ENCODE data around the gene VSTM2A.
"Not testable (repeated sequence)": the region's sequence is repeated elsewhere in the genome, so short reads cannot be mapped to it uniquely, and the experiment has no call there.

The VSTM2A gene, protein sequence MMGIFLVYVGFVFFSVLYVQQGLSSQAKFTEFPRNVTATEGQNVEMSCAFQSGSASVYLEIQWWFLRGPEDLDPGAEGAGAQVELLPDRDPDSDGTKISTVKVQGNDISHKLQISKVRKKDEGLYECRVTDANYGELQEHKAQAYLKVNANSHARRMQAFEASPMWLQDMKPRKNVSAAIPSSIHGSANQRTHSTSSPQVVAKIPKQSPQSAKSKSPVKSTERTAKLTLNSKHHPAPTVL

DNA sequence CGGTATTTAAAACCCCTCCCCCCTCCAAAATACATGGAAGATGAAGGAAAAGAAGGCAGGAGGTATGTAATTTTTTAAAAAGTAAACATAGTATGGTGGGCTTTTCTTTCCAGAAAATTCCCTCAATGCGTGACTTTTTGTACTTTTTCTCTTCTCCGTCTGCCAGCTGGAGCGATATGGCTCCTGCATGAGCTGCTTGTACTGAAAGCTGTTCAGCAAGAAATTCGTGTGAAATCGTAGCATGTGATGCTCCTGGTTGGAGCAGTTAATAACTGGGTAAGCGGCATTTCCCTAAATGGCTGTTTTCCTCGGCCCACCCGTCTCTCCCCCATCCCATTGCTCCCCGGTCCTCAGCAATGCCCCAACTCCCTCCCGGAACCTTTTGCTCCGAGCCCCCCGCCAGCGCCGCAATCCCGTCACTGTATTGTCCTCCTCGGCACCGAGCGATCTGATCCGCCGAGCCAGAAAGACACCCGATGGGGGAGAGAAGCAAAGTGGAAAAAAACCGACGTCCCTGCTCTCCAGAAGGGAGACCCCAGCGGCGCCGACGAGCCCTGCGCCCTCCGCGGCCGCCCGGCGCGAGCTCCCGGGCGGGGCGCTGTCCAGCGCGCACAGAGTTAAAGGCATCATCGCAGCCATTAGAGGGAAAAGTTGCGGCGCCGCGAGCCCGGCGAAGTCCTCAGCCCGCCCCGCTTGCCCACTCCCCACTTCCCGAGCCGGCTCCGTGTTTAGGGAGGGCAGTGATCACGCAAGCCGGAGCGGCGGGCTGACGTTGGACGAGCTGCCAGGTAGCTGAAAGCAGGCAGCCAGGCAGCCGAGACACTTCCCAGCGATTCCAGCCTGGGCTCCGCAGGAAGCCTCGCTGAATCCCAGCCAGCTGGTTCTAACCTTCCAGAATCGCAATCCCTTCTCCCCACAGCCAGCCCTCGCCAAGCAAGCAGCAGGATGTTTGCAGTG is at the start of gene VSTM2A:
Gene VSTM2A (plus strand): TSS at position 707 of the 957 bp plus-strand sequence. CDS start 356 bp downstream, outside the sequence.
- no peak for DNase-seq

DNA sequence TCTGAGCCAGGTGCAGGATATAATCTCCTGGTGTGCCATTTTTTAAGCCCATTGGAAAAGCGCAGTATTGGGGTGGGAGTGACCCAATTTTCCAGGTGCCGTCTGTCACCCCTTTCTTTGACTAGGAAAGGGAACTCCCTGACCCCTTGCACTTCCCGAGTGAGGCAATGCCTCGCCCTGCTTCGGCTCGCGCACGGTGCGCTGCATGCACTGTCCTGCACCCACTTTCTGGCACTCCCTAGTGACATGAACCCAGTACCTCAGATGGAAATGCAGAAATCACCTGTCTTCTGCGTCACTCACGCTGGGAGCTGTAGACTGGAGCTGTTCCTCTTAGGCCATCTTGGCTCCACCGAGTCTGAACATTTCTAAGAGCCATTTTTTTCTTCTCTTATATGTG is 37.6 kb upstream of the VSTM2A start:
- not testable (repeated sequence) for DNase-seq

DNA sequence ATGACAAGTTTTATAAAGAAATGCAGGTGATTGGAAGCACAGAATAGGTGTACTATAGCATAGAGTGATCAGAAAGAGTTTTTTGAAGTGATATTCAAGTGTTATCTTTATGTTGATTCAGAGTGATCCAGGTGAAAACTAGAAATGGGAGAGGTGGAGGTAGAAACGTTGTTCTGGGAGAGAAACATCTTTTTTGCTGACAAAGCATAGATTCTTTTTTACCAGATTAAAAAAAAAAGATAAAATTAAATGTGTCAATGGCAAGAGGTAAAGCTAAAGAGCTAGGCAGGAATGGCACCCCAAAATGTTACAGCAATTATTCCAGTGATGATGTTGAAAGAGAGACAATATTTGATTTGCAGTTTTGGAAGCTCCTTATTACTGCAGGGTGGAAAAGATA is 12.6 kb upstream of the VSTM2A start:
- DNase-seq = no peak

DNA sequence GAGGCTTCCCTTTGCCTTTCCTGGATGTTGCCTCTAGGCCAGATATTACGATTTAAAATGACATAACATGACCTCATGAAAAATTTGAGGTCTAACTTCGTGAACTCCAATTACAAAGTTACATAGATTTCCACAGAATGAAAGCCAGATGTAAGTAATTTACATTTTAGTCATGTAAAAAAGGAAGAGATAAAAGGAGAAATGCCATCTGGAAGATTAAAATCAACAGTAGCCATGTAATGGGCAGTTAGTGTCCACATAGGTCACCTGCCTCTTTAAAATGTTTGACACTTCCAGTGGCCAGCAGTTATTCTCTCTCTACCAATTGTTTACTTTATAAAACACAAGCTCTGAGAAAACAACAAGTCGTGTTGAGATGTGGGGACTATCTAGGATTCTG is 4.1 kb upstream of the VSTM2A start:
- DNase-seq = no peak

DNA sequence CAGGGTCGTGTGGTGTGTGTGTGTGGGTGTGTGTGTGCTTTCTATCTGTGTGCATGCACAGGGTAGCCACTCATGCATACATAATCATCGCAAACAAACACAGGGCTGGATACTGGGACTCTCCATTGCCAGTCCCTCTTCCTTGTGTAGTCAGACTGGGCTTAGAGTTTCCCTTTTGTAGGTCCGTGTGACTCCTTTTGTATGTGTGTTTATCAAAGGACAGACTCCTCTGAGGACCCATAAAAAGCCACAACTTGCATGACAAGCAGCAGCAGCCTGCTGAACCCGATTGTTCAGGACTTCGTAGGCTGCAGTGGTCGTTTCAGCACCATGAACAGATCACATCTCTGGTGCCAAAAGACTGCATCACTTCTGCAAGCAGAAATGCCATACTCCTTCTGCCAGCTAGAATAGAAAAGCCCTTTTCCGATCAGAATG is 895 bp downstream of the VSTM2A start:
- no peak for DNase-seq

DNA sequence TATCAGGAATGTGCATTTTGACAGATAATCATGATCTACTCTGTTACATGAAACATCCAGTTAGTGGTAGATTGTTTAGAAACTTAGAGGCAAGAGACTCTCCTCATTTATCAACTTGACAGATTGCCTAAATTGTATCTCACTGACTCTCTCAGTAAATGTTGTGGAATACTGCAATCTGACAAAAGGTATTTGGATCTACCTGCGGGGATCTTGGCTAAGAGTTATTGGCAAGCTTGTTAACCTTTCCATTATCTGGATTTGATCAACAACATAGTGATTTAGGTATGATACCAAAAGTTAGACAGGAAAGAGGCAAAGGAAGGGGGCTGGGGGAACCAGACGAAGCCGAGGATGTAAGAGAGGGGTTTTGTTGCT is 2.0 kb downstream of the VSTM2A start:
- no peak for DNase-seq

DNA sequence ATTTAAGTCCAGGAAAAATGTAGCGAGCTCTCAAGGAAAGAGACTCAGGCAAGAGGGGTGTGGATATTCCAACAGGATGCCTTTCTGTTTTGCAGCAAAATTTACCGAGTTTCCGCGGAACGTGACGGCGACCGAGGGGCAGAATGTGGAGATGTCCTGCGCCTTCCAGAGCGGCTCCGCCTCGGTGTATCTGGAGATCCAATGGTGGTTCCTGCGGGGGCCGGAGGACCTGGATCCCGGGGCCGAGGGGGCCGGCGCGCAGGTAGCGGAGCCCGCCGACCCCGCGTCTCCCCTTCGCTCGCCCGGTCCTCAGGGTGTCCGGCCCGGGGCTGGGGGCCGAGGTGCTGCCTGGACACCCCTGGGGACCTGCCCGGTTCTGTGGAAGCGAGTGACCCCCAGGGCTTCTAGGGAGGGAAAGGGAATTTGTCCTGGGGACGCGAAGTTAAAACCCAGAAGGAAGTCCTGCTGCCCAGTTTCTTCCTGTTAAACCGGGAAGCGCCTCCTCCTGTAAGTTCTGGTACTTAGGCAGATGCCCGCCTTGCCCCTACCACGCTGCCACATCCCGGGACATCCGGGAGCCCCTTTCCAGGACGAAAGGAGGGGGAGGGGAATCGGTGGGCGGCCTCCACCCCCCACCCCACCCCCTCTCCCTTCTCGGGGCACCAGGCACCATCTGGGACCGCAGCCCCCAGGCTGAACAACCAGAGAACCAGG is 2.5 kb downstream of the VSTM2A start:
- DNase-seq = no peak

DNA sequence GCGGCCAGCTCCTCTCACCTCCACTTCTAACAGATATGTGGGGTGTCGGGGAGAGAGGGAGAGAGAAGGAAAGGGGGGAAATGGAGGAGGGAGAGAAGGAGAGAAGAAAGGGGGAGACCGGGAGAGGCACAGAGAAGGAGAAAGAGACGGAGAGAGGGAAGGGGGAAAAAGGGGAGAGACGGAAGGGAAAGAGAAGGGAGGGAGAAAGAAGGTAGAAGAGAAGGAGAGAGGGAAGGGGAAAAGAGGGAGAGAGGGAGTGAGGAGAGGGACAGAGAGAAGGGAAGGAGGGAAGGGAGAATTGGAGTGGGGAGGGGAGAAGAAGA is 3.0 kb downstream of the VSTM2A start:
- no peak for DNase-seq

DNA sequence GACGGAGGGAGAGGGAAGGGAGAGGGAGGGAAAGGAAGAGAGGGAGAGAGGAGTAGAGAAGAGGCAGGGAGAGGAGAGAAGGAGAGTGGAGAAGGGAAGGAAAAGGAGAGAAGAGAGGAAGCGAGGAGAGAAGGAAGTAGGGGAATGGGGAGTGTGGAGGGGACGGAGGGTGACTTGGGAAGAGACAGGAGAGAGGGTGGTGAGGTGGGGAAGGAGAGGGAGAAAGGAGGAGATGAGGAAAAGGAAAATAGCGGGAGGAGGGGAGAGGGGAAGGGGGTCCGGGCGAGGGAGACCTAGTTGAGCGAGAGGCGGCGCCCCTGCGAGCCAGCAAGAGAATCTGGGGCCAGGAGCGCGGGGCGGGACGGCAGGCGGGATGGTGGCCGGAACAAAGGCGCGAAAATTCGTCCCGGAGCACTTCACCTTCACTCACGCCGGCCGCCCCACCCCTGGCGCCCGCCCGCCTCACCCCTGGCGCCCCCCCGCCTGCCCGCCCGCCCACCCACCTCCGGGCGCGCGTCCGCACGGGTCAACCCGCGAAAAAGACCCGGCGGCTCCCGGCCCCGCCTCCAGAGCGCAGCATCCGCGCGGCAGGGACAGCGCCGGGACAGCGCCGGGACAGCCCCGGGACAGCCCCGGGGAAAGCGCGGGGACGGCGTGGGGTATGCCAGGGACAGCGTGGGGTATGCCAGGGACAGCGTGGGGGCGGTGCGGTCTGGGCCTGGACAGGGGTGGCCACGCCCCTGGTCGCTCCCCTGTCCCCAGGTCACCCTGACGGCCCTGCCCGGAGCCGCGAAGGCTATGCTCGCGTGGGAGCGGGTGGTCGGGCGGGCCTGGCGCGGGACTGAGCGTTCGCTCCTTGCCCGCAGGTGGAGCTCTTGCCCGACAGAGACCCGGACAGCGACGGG is 4.2 kb downstream of the VSTM2A start:
- peak; percentile 67 for DNase-seq

DNA sequence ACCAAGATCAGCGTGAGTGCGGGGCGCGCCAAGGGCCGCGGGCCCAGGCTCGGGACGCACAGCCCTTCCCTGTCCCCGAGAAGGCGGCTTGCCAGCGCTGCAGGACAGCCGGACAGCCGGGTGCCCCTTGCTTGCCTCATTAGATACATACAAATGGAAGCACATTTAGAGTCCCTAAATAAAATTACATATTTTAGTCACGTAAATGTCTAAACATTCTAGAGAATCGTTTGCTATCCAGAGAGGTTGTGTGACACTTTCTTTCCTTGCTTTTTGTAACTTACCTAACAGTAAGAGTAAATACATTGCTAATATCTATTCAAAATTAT is 4.8 kb downstream of the VSTM2A start:
- no peak for DNase-seq

DNA sequence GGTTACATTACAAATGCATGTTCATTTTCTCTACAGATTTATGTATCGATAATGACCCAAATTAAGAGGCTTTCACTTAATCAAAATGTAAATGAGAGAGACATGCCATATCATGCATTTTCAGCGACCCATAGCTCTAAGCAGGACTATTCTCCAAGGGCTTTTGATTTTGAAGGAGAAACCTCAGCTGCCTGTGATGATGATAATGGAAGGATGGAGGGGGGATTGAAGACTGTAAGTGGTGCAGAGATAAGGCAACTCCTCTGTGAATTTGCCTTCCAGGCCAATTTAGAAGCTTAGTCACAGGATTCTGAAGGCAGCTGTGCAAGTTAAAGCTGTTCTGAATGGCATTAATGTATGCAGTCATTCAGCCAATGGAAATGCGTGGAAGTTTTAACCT is 8.3 kb downstream of the VSTM2A start:
- DNase-seq = no peak

DNA sequence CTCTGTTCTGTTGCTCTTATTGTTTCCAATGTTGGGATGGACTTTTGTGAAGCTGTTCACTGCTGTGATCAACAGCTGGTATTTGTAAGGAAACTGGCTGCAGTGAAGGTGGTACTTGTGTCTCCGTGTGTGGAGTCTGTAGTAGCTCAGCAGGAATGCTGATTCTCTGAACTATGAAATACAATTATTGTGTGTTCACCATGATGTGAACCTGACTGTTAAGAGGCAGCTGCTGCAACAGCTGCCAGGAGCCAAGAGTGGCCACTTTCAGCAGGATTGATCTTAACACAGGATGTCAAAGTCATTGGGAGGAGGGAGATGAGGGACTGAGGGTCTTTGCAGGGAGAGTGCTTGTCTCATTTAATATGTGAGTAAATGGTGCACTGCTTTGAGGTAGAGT is 13.9 kb downstream of the VSTM2A start:
- no peak for DNase-seq

DNA sequence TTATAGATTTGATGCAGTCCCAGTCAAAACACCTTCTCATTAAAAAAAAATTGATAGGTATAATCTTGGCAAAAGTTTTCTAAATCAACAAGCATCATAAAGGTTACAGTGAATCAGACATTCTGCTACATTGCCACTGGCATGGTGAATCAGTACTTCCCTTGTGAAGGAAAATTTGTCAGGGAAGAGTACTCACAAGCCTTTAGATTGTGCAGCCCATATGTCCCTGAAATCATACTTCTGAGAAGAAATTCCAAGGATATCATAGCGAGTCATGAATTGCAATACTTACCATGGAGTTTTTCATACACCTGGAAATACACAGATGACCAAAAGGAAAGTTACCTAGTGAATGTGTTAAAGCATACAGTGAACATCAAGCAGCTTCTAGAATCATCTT is 17.2 kb downstream of the VSTM2A start:
- no peak for DNase-seq

DNA sequence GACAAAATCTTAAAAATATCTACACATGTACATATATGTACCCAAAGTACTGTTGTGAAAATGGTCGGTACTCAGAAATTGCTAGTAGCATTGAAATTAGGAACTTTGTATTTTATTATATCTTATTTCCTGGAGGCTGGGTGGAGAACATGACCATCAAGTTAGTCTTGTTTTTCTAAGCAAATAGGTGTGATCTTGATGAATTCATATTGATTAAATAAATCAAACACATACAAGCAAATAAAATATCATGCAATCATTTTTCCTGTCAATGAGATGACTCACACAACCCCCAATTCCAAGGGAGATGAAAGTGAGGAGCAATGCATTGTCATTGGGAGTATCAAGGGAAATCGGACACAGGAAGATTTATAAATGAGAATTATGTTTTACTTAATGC is 18.0 kb downstream of the VSTM2A start:
- no peak for DNase-seq

DNA sequence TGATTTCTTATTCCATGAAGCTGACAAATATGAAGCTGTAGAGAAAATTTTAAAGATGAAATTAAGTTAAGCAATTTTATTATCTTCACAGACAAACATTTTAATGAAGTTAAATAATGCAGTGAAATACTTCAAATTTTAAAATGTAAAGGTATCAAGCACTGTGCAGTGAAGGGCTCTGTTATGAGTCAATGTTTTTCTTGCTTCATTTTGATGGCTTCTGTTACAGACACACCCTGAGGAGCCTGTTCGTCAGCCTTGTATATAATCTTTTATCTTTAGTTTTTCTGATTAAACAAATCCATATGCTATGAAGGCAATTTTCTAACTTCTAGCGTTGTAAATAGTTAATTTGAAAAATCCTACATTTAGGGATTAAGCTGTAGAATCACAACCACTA is 18.5 kb downstream of the VSTM2A start:
- no peak for DNase-seq

DNA sequence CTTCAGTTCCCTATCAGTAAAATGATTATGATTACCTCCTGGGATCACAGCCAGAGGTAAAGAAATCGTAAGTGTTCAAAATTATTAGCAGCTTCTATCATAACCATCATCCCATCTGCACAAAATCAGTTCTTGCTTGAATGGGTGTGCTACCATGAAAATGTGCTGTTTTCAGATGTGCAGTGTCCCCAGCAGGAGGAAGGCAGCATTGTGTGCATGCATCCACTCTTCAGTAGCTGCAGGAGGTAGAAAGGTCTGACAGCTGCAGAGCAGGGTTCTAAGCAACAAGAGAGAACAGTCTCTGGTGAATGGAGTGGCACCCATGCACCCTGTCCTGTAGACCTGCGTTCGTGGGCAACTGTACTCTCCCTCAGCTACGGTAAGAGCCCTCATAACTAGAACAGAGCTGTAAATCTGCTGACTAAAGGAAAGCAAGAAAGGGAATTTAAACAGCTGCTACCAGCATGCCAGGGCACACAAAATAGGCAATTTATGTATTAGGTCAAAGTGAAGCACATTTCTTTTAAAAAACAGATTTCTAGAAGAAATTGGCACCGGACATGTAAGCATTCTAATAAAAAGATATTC is 21.2 kb downstream of the VSTM2A start:
- DNase-seq = no peak

DNA sequence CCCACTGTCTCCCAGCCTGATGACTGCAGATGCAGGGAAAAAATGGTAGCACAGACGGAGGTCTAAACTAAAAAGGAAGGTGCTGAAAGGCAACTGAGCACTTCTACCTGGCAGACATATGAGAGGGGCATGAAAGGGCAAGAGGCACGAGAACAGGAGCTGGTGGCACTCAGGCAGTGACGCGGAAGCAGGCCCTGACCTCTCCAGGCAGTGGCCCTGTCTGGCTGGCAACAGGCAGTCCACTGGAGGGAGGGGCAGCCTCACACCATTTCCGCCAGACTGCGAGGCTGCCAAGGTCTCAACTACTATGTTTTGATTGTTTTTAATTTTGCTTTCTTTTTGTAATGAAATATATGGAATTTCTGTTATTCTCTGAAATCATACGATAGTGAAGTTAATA is 23.3 kb downstream of the VSTM2A start:
- DNase-seq = no peak

DNA sequence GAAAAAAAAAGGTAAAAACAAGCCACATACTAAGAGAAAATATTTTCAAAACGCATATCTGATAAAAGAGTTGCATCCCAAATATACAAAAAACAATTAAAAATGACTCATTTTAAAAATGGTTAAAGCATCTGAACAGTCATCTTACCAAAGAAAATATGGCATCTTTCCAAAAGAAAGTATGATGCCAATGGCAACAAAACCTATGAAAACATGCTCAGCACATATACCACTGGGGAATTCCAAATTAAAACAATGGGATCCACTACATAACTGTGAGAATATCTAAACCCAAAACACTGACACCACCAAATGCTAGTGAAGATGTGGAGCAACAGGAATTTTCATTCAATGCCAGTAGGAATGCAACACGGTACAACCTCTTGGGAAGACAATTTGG is 39.3 kb downstream of the VSTM2A start:
- DNase-seq = no peak

DNA sequence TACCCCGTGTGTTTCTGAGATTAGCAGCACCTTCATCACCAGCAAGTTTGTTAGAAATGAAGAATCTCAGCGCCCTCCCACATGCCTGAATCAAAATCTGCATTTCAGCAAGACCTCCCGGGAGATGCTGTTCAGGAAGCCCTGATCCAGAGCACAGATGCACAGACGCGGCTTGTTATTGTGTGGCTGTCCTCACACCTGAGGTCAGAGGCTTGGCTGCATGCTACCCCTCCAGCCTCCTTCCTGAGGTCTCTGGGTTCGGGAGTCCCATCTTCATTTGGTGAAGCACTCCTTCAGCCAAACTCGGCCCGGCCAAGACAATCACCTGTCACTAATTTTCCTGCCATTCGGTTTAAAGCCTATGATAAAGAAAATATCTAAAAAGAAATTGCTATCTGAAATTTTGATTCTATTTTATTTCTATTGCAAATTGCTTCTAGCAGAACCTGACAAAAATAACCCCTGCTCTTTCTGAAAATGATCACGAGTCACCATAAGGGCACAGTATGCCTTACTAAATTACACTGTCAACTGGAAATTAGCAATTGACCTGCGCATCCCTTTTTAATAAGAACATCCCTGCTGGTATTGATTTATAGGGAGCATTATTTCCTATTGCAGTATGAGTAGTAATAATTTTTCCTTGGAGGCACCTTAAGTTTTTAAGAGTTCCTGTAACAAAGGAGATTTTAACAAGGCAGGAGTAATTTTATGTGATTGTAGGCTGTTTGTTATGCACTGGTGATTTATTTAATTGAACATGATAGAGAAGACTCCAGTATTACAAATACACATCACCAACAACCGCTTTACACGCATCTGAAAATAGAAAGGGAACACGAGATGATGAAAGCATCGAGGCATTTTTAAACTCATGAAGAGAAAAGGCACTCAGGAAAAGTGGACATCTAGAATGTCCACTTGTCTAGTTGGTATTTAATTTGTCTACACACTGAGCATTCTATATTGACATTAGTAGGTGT is 49.5 kb downstream of the VSTM2A start:
- no peak for DNase-seq

DNA sequence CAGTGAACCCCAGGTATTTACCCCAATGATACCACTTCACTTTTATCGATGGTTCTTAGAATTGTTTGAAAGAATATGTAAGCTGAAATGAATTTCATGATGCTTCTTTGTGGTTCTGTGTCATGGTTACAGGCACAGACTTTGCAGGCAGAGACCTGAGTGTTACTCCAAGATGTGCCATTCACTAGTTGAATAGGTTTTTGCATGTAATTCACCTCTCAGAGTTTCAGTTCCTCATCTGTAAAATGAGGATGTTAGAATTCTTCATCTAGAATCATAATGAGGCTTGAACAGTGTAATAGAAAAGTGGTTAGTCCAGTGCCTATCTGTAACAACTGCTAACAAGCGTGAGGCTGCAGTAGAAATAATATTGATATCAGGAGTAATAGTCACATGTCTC is 54.6 kb downstream of the VSTM2A start:
- DNase-seq = no peak

DNA sequence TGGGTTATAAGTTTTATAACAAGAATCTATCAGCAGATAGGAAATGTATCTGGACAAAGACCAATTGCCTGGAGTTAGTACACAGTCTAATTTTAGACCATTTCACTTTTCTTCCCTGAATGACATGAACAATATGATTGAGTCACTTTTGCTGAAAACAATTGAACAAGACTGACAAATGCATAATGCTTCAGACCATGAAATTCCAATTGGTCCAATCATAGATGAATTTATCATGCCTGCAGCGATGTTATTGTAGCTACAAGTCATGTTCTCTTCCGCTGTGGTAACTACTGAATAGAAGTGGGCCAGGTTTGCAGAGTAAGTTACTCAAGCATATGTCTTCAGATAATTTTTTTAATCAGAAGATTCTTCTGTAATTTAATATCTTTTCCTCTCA is 73.4 kb downstream of the VSTM2A start:
- DNase-seq = no peak
